NB4 (cell line): ENCODE results near the gene NRXN3.

Source experiments
- MYC ChIP-seq: IDR thresholded peaks from 2 replicates; pipeline ENCODE4 v1.6.1; 2011; ENCODE audit warnings: low read depth, low read length
- POLR2A ChIP-seq: IDR thresholded peaks from 2 replicates; pipeline ENCODE4 v1.6.1; 2011; ENCODE audit warnings: mild to moderate bottlenecking; ENCODE audit not compliant: insufficient read length; ENCODE audit errors: extremely low read depth
- TF ChIP-seq, protein P1 (sequence below): IDR thresholded peaks from one replicate; pipeline ENCODE4 v1.5.1; 2012; ENCODE audit warnings: low read depth, low read length
- TF ChIP-seq, protein P2 (sequence below): IDR thresholded peaks from 2 replicates; pipeline ENCODE4 v1.6.1; 2011; ENCODE audit warnings: low read depth, low read length

- TF ChIP-seq POLR2A = no peak
- TF ChIP-seq, protein P1, sequence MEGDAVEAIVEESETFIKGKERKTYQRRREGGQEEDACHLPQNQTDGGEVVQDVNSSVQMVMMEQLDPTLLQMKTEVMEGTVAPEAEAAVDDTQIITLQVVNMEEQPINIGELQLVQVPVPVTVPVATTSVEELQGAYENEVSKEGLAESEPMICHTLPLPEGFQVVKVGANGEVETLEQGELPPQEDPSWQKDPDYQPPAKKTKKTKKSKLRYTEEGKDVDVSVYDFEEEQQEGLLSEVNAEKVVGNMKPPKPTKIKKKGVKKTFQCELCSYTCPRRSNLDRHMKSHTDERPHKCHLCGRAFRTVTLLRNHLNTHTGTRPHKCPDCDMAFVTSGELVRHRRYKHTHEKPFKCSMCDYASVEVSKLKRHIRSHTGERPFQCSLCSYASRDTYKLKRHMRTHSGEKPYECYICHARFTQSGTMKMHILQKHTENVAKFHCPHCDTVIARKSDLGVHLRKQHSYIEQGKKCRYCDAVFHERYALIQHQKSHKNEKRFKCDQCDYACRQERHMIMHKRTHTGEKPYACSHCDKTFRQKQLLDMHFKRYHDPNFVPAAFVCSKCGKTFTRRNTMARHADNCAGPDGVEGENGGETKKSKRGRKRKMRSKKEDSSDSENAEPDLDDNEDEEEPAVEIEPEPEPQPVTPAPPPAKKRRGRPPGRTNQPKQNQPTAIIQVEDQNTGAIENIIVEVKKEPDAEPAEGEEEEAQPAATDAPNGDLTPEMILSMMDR = no peak
- TF ChIP-seq MYC = no peak
- TF ChIP-seq, protein P2, sequence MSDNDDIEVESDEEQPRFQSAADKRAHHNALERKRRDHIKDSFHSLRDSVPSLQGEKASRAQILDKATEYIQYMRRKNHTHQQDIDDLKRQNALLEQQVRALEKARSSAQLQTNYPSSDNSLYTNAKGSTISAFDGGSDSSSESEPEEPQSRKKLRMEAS = no peak
Observed at GRCh38 chr14:78228702-78229327, 58.6 kb downstream of the NRXN3 start.
